GM12864 (cell line): ENCODE results near the gene IGDCC3.

Source experiments
- DNase-seq: peaks from one replicate; pipeline ENCODE4 v3.0.0-alpha.2; 2011; ENCODE audit warnings: low read depth
- H3K4me3 ChIP-seq: 2 replicates; pipeline ENCODE4 v1.5.1; 2011; ENCODE audit warnings: mild to moderate bottlenecking, low read depth, low read length, control low read depth
- TF ChIP-seq, protein P1 (sequence below): IDR thresholded peaks from 2 replicates; pipeline ENCODE4 v1.5.1; 2011; ENCODE audit warnings: low read depth, mild to moderate bottlenecking, moderate library complexity, low read length, control low read depth, inconsistent platforms; ENCODE audit errors: missing control alignments

Gene IGDCC3

DNA sequence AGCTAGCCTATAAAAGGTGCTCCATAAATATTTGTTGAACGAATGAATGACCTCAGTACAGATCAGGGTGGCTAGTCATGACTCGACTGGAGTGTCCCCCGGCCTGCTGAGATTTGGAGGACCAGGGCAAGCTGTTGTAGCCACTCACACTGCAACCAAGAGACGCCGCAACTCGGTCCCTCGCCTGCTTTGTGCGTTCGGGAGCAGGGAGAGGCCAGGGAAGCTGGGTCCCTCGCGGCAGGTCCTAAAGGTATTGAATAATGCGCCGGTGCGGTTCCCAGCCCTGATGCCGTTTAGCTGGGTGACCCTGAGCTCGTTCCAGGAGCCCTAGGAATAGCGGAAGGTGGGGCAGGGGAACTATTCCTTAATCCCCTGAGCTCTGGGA is 43.2 kb upstream of the IGDCC3 start:
- TF ChIP-seq, protein P1, sequence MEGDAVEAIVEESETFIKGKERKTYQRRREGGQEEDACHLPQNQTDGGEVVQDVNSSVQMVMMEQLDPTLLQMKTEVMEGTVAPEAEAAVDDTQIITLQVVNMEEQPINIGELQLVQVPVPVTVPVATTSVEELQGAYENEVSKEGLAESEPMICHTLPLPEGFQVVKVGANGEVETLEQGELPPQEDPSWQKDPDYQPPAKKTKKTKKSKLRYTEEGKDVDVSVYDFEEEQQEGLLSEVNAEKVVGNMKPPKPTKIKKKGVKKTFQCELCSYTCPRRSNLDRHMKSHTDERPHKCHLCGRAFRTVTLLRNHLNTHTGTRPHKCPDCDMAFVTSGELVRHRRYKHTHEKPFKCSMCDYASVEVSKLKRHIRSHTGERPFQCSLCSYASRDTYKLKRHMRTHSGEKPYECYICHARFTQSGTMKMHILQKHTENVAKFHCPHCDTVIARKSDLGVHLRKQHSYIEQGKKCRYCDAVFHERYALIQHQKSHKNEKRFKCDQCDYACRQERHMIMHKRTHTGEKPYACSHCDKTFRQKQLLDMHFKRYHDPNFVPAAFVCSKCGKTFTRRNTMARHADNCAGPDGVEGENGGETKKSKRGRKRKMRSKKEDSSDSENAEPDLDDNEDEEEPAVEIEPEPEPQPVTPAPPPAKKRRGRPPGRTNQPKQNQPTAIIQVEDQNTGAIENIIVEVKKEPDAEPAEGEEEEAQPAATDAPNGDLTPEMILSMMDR, result no peak
- H3K4me3 ChIP-seq, result no peak overlapping the region
- no peak for DNase-seq

DNA sequence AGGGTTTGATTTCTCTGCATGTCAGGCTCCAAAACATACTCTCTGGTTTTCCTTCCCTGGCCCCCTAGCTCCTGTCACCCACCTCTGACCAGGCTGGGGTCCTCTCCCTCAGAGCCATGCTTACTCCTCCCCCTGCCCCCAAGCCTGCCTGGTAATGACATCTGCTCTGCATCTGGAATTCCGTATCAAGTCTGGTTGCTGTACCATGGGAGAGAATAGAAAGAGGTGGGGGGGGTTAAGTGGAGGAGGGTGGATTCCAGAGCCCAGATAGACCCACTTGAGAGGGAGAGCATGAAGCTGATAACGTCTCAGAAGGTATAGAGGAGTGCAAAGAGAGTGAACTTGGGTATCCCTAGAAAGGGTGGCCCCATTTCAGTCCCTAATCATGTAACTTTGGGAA is 40.8 kb upstream of the IGDCC3 start:
- no peak for DNase-seq
- H3K4me3 ChIP-seq, result no peak overlapping the region
- TF ChIP-seq, protein P1, result no peak

DNA sequence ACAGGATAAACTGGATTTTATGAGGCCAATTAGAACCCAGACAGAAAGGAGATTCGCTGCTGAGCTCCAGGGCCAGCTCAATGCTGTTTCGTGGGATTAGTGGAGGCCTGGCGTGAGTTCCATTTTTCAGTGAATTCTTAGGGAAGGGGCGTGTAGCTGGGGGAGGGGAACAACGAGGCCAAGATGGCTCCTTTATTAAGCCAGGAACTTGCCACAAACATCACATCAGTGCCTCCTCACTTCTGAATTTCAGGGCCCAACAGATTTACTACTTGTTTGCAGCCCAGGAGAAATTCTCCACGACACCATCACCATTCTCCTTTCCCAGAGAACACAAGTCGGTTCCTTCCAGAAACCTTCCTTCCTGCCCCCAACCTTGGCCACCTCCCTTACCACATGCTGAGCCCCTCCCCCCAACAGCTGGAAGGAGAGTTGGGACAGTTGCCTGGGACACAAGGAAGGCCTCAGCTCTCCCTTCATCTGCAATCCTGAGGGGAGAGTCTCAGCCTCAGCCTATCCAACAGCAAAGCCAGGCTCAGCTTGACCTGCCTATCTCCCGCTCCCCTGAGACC is 39.1 kb upstream of the IGDCC3 start:
- no peak for DNase-seq
- TF ChIP-seq, protein P1, result no peak
- H3K4me3 ChIP-seq, result no peak overlapping the region

DNA sequence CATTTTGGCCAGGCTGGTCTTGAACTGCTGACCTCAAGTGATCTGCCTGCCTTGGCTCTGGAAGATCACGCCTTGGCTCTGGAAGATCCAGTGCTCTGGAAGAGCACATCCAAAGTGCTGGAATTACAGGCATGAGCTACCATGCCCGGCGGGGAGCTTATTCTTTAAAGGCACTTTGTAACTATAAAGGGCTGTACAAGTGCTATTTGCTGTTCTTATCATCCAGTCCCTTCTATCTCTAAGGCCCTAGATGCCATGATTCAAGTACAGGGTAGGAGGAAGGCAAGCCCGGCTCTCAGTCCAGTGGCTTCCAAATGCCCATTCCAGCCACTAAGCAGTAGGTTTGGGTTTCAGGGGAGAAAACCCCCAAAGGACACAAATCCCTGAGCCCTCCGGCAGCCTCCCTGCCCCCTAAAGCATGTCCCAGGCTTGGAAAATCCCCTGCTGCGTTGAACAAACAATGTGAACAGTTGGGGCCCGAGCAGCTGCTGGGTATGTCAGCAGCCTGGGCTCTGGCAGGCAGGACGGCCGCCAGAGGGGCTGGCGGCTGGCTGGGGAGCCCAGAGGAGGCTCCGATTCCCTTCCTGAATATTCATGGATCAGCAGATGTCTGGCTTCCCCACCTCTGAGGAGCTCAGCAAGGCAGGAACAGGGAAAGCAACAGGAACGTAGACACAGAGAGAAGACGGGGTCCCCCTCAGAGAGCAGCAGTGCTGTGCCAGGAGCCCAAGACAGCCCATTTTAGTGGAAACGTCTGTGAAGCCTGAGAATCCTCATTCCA is 37.2 kb upstream of the IGDCC3 start:
- DNase-seq, result no peak
- H3K4me3 ChIP-seq, result no peak overlapping the region
- TF ChIP-seq, protein P1, result no peak

DNA sequence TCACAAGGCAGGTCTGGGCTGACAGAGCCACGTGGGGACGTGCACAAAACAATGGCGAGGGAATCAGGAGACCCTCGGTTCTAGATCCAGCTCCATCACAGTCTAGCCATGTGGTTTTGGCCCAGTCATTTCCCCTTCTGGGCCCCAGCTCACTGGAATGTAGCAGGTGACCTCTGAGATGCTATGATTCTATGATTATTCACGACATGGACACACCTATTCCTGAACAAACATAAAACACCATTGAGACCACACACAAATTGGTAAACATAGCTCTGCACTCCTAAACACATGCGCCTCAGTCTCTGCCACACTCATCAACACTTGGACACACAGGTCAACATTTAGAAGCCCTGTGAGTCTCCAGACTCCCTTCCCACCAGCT is 36.0 kb upstream of the IGDCC3 start:
- DNase-seq, result no peak
- TF ChIP-seq, protein P1, result no peak
- H3K4me3 ChIP-seq, result no peak overlapping the region

DNA sequence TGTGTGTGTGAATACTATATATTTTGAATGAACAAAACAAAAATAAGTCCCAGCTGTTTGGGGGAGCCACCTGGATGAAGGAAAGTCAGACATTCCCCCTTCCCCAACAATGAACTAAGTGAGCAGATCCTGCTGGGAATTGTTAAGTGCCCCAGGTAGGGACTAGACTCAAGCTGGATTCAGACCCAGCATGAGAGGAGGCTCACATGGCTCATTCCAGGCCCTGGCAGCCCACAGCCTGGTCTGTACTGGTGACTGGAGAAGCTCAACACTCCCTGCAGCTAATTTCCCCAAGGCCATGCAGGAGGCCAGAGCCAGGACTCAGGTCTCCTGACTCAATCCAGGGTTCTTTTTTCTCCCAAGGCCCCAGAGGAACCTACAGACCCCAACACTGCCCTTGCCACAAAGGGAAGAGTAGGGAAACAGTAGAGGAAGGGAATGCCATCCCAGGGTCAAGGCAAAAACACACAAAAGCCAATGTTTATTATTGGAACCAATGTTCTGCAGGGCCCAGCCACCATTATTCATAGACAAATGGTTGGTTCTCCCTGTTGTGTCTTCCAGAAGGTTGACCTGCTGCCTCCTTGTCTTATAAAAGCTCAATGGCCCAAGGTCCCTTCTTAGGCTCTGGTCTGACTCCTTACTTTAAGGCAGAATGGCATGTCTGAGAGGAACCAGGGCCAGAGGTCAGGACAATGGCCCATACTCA is 35.4 kb upstream of the IGDCC3 start:
- no peak overlapping the region for H3K4me3 ChIP-seq
- no peak for DNase-seq
- TF ChIP-seq, protein P1, result no peak
